ENCODE measurements around the gene ECI2. TPM values are rescaled to one million over a fixed set of nuclear protein-coding genes. Genes with fewer than 3 reads are reported as not detected.

The ECI2 gene
- total RNA-seq, 3 donors from 2014 or later: 60.6 to 66.9 (median 62.3) TPM

- Histone ChIP-seq H3K9me3 (no peaks in the 10 kb centered on the region), H3K4me1 (peaks cover 0 to 5% of the 10 kb centered on the region in 2 donors), H3K27me3 (no peaks in the 10 kb centered on the region), H3K4me3 (peak overlapping the region; percentile 67 to 90 (median 83)), H3K27ac (peak overlapping the region; percentile 82 to 98), H3K36me3 (no peaks in the 10 kb centered on the region)
- intact Hi-C loops (cut with DNase I; ENCODE audit: low total_unique reads): no loop called here
- no peak for DNase-seq (ENCODE audit: low spot score in 2 of 2)
- no peak for TF ChIP-seq POLR2A (IDR thresholded peaks at IDR 0.05)
- TF ChIP-seq, protein P1, sequence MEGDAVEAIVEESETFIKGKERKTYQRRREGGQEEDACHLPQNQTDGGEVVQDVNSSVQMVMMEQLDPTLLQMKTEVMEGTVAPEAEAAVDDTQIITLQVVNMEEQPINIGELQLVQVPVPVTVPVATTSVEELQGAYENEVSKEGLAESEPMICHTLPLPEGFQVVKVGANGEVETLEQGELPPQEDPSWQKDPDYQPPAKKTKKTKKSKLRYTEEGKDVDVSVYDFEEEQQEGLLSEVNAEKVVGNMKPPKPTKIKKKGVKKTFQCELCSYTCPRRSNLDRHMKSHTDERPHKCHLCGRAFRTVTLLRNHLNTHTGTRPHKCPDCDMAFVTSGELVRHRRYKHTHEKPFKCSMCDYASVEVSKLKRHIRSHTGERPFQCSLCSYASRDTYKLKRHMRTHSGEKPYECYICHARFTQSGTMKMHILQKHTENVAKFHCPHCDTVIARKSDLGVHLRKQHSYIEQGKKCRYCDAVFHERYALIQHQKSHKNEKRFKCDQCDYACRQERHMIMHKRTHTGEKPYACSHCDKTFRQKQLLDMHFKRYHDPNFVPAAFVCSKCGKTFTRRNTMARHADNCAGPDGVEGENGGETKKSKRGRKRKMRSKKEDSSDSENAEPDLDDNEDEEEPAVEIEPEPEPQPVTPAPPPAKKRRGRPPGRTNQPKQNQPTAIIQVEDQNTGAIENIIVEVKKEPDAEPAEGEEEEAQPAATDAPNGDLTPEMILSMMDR (IDR thresholded peaks at IDR 0.05): no peak
- TF ChIP-seq POLR2AphosphoS5 (IDR thresholded peaks at IDR 0.05): no peak
These were observed 1.2 kb downstream of the ECI2 start for GRCh38 chr6:4133941-4134838.

DNA sequence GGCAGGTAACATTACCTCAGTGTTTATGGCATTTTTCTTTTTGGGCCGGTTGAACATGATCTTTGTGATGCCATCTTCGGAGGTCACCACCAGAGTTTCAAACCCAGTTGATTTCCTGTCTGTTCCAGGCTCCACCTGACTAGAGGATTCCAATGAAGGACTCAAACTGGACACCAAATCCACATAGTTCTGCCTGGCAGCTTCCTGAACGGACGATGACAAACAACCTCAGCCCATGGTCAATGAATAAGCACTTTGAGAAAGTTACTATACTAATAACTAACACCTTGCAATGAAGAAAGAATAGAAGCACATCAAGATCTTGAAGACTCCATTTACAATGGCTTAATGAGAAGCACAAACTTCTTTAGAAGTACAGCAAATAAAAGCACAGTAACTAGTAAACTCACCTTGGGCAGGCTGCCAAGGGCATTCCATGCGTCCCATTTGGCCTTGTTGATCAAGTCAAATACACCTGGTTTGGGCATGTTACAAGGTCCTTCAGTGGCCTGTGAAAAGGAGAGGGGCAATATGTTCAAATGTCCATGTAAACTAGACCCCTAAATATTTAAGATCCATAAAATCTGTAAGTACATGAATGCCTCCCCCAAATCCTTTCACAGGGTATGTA is 4.9 kb downstream of the ECI2 start:
- Histone ChIP-seq H3K4me3 (no peak overlapping the region), H3K27ac (peak overlapping the region in 1 of 2 donors; percentile 4), H3K36me3 (no peaks in the 10 kb centered on the region), H3K4me1 (peaks cover 0 to 5% of the 10 kb centered on the region in 2 donors), H3K9me3 (no peaks in the 10 kb centered on the region), H3K27me3 (no peaks in the 10 kb centered on the region)
- peak in 1 of 2 donors; percentile 86 for DNase-seq (ENCODE audit: low spot score in 2 of 2)
- intact Hi-C loops (cut with DNase I; ENCODE audit: low total_unique reads): no loop called here
- TF ChIP-seq POLR2AphosphoS5 (IDR thresholded peaks at IDR 0.05): no peak
- no peak for TF ChIP-seq POLR2A (IDR thresholded peaks at IDR 0.05)
- TF ChIP-seq, protein P1 (IDR thresholded peaks at IDR 0.05): no peak

DNA sequence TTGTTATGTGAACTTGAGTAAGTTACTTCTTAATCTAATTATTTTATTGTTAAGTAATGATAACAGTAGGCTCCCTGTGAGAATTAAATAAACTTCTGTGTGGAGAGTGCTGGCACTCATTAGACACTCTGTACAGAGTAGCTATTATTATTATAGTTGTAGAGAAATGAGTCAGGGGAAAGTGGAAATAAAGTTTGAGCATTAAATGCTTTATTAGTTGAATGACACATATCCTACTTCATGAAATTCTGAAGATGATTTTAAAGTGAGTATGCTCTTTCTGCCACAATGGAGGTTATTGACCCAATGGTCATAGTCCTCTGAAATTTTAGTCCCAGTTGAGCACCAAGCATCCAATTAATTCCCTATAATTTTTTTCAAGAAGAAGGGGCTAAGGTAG is 5.9 kb downstream of the ECI2 start:
- H3K27ac ChIP-seq: no peak overlapping the region
- no peaks in the 10 kb centered on the region for H3K36me3 ChIP-seq
- TF ChIP-seq POLR2A (IDR thresholded peaks at IDR 0.05): no peak
- TF ChIP-seq, protein P1 (IDR thresholded peaks at IDR 0.05): no peak
- TF ChIP-seq POLR2AphosphoS5 (IDR thresholded peaks at IDR 0.05): no peak

DNA sequence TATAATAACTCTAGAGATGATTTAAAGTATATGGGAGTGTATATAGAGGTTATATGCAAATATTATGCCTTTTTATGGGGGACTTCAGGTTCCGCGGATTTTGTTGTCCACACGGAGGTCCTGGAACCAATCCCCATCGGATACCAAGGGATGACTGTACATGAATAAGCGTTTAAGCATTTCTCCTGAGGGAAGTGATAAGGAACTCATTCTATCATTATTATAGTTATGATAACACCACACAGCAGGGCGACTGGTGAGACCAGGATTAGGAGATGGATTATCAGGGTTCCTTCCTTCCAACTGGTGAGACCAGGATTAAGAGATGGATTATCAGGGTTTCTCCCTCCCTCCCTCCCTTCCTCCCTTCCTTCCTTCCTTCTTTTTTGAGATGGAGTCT is 6.6 kb downstream of the ECI2 start:
- Histone ChIP-seq H3K27me3 (no peaks in the 10 kb centered on the region), H3K9me3 (no peaks in the 10 kb centered on the region), H3K4me1 (no peaks in the 10 kb centered on the region), H3K4me3 (no peak overlapping the region), H3K36me3 (no peaks in the 10 kb centered on the region), H3K27ac (no peak overlapping the region)
- no peak for TF ChIP-seq POLR2A (IDR thresholded peaks at IDR 0.05)
- TF ChIP-seq, protein P1 (IDR thresholded peaks at IDR 0.05): no peak
- TF ChIP-seq POLR2AphosphoS5 (IDR thresholded peaks at IDR 0.05): no peak
- intact Hi-C loops (cut with DNase I; ENCODE audit: low total_unique reads): loop anchor here (1.0 to 10.0 kb wide), 2 partner anchors 14 to 864 kb away; no protein-coding TSS in a partner anchor
- no peak for DNase-seq (ENCODE audit: low spot score in 2 of 2)

More for the DNA sequence above, 5.9 kb downstream of the ECI2 start:
- H3K9me3 ChIP-seq: no peaks in the 10 kb centered on the region
- no peak overlapping the region for H3K4me3 ChIP-seq
- DNase-seq (ENCODE audit: low spot score in 2 of 2): no peak
- intact Hi-C loops (cut with DNase I; ENCODE audit: low total_unique reads): loop anchor here (10.0 kb wide), 1 partner anchor 865 kb away; no protein-coding TSS in a partner anchor
- H3K27me3 ChIP-seq: no peaks in the 10 kb centered on the region
- peaks cover 0 to 5% of the 10 kb centered on the region in 2 donors for H3K4me1 ChIP-seq

GRCh38 chr6:4128072-4128471 is 7.3 kb downstream of the ECI2 start:
- Histone ChIP-seq H3K27ac (no peak overlapping the region), H3K4me3 (no peak overlapping the region), H3K36me3 (no peaks in the 10 kb centered on the region), H3K4me1 (no peaks in the 10 kb centered on the region), H3K9me3 (no peaks in the 10 kb centered on the region), H3K27me3 (no peaks in the 10 kb centered on the region)
- no peak for DNase-seq (ENCODE audit: low spot score in 2 of 2)
- TF ChIP-seq, protein P1 (IDR thresholded peaks at IDR 0.05): no peak
- TF ChIP-seq POLR2AphosphoS5 (IDR thresholded peaks at IDR 0.05) (no peak), POLR2A (IDR thresholded peaks at IDR 0.05) (no peak)
- intact Hi-C loops (cut with DNase I; ENCODE audit: low total_unique reads): loop anchor here (1.0 to 10.0 kb wide), 2 partner anchors 14 to 863 kb away; no protein-coding TSS in a partner anchor

Data from breast epithelium (tissue), 4 donors.